Thyroid gland (tissue), 4 donors: ENCODE measurements around the gene ENAH.

Experiments used
- POLR2A ChIP-seq, 2 donors: fragments of 450-650 bp; IDR thresholded peaks; one replicate each; pipeline ENCODE4 v1.6.1; 2017; ENCODE audit warnings: antibody characterized with exemption in 2 of 2, mild to moderate bottlenecking in 2 of 2, moderate library complexity in 1 of 2
- TF ChIP-seq, protein P1 (sequence below), 6 experiments: fragments of 200-600 bp in 3 of 6; fragments of 450-650 bp in 3 of 6; sonication (generic) in 3 of 6; IDR thresholded peaks; one replicate each; pipeline ENCODE4 v1.5.1; 2016 to 2019; ENCODE audit warnings: antibody characterized with exemption in 6 of 6, mild to moderate bottlenecking in 2 of 6, inconsistent platforms in 1 of 6, moderate library complexity in 1 of 6

DNA sequence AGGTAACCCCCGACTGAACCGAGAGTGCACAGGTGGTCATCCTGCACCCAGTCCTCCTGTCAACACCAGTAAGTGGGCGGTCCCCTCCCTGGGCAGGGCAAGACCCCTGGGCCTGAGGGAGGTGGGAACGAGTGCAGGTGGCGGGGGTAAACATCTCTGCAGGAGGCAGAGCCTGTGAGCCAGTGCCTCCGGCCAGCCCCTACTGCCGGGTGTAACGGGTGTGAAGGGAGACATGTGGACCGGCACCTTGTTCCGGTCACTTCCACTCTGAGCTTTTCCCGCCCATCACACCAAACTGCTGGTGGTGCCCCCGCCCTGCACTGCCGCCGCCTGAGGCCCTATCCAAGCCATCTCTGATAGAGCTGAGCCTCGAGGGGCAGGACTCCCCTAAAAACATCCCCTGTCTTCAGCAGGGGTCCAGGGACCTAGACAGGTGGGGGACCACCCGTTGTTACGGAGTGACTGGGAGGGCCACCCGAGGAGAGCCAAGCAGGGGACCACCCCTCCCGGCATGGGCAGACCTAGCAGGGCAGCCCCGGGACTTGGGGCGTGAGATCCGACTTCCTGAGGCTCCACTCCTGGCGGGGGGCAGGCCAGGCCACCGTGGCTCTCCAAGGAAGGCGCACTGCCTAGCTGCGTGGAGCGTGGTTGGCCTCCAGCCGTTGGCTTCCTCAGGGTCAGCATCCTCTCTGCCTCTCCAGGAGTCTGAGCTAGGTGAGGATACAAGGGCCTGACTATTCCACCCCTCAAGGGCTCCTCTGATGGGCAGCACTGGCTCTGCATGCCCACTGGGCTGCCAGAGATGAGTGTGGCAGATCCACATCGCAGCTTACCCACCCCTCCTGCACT is 181.2 kb downstream of the ENAH start:
- TF ChIP-seq, protein P1, sequence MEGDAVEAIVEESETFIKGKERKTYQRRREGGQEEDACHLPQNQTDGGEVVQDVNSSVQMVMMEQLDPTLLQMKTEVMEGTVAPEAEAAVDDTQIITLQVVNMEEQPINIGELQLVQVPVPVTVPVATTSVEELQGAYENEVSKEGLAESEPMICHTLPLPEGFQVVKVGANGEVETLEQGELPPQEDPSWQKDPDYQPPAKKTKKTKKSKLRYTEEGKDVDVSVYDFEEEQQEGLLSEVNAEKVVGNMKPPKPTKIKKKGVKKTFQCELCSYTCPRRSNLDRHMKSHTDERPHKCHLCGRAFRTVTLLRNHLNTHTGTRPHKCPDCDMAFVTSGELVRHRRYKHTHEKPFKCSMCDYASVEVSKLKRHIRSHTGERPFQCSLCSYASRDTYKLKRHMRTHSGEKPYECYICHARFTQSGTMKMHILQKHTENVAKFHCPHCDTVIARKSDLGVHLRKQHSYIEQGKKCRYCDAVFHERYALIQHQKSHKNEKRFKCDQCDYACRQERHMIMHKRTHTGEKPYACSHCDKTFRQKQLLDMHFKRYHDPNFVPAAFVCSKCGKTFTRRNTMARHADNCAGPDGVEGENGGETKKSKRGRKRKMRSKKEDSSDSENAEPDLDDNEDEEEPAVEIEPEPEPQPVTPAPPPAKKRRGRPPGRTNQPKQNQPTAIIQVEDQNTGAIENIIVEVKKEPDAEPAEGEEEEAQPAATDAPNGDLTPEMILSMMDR (IDR thresholded peaks at IDR 0.05): no peak
- no peak for TF ChIP-seq POLR2A (IDR thresholded peaks at IDR 0.05)
